GM13977 (cell line): ENCODE data around the gene COL4A4.

Experiments
- DNase-seq: peaks from one replicate; pipeline ENCODE4 v3.0.0; 2012; ENCODE audit warnings: low spot score
- in situ Hi-C: fragments of 300-500 bp; cut with MboI; formaldehyde crosslinking; loops from one replicate; pipeline ENCODE4 v1.12.0; 2022; ENCODE audit warnings: low sequenced_read_pairs, low pct_unique_long_range_greater_than_20kb, mixed read lengths, inconsistent platforms; ENCODE audit not compliant: unreplicated experiment
- TF ChIP-seq, protein P1 (sequence below): IDR thresholded peaks from 2 replicates; pipeline ENCODE4 v1.5.1; 2012; ENCODE audit warnings: mild to moderate bottlenecking, control low read depth; ENCODE audit not compliant: insufficient read depth; ENCODE audit errors: extremely low read depth, missing control alignments

The COL4A4 gene

DNA sequence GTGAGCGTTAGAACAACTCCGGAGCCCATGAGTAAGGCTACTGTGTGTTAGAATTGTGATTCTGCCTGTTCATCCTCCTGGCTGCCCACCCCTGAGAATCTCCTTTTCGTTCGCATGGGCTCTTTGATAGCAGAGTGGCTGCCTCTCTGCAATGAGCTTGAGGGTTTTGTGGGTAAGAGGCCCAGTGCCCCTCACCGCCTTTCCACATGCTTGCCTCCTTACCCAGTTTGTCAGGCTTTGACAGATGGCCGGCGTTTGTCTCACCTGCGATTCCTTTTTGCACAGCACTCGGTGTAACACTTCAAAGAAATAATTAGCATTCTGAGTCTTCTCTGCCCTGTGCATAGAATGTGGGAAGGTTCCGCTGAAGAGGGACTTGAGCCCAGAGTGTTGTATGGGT, 190.2 kb downstream of the COL4A4 start:
- DNase-seq: no peak
- TF ChIP-seq, protein P1, sequence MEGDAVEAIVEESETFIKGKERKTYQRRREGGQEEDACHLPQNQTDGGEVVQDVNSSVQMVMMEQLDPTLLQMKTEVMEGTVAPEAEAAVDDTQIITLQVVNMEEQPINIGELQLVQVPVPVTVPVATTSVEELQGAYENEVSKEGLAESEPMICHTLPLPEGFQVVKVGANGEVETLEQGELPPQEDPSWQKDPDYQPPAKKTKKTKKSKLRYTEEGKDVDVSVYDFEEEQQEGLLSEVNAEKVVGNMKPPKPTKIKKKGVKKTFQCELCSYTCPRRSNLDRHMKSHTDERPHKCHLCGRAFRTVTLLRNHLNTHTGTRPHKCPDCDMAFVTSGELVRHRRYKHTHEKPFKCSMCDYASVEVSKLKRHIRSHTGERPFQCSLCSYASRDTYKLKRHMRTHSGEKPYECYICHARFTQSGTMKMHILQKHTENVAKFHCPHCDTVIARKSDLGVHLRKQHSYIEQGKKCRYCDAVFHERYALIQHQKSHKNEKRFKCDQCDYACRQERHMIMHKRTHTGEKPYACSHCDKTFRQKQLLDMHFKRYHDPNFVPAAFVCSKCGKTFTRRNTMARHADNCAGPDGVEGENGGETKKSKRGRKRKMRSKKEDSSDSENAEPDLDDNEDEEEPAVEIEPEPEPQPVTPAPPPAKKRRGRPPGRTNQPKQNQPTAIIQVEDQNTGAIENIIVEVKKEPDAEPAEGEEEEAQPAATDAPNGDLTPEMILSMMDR: no peak
- in situ Hi-C loops: no loop called here

- no peak for DNase-seq
- in situ Hi-C loops: no loop called here
- TF ChIP-seq, protein P1: no peak
Observed at GRCh38 chr2:226971770-226972169, 192.2 kb downstream of the COL4A4 start.

DNA sequence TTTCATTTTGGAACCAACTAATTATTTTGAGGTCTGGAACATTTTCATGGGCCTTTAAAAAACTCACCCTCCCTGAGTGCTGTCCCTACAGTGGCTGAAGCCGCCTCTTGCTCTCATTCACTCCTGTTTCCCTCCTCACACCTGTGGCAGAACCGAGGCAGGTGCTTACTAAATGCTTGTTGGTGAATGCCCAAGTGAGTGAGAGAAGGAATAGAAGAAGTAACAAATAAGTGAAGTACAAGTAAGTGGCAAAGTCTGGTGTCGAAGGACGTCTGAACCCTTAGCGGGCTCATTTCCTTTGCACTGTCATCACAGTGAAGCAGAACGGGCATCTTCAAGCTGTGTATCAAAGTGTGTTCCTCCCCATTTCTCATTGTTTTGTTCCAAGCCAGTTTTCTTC, 192.9 kb downstream of the COL4A4 start:
- in situ Hi-C loops: no loop called here
- TF ChIP-seq, protein P1: no peak
- no peak for DNase-seq

DNA sequence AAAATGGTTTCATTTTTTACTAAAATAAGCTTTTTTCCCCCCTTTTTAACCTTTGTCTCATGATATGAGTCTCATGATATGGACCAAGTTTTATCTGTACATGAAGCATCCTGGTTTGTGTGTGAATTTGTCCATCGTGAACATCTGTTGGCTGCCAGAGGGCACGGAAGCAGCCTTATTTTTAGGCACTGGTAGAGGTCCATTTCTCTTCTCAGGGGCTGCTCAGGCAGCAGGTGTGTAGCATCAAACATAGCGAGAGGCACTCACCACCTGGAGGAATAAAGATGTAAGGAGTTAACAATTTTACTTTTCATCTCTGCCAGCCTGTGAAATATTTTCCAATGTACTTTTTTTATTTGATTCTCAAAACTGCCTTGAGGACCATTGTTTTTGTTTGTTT, 193.6 kb downstream of the COL4A4 start:
- TF ChIP-seq, protein P1: no peak
- in situ Hi-C loops: no loop called here
- DNase-seq: no peak

DNA sequence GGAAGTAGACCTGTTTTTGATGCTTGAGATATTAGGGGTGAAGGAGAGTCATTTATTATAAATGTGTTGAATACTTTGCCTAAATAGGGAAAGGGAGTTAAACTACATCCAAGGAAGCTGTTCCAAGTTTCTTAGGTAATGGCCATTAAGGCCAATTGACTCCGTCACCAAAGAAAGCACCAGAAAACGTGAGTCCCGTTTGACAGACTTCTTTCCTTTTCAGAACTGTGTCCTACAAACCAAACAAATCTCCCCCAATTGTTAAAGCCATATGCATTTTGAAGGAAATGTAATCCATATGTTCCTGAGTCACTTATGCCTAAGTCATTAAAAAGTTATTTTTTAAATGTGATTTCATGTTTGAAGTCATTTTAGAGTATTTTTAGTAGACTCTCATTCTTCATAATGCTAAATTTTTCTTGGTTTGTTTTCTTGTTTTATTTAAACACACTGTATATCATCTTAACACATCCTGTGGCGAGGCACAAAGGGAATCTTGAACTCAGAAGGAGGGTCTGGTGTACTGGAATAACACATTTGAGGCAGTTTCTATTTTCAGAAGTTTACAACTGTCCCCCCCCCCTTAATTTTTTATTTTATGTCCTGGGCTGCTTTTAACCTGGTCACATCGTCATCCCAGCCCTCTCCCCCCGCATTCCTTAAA, 194.5 kb downstream of the COL4A4 start:
- in situ Hi-C loops: no loop called here
- TF ChIP-seq, protein P1: no peak
- no peak for DNase-seq

DNA sequence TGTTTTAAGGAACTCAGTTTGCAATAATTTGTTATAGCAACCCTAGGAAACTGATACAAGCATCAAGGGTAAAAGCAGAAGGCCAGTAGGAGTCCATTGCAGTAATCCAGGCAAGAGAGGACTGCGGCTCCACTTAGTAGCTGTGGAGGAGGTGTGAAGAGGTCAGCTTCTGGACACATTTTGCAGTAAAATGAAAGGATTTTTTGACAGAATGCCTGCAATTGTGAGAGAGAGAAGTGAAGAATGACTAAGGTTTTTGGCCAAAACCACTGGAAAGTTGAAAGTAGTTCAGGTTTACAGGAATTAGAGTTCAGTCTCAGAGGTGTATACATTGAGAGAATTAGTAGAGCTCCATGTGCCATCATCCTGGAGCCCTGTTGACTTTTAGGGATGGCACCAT, 198.6 kb downstream of the COL4A4 start:
- DNase-seq: no peak
- in situ Hi-C loops: no loop called here
- TF ChIP-seq, protein P1: no peak
